ENCODE measurements around the gene PPP2R2D.

- TF ChIP-seq, protein P1, sequence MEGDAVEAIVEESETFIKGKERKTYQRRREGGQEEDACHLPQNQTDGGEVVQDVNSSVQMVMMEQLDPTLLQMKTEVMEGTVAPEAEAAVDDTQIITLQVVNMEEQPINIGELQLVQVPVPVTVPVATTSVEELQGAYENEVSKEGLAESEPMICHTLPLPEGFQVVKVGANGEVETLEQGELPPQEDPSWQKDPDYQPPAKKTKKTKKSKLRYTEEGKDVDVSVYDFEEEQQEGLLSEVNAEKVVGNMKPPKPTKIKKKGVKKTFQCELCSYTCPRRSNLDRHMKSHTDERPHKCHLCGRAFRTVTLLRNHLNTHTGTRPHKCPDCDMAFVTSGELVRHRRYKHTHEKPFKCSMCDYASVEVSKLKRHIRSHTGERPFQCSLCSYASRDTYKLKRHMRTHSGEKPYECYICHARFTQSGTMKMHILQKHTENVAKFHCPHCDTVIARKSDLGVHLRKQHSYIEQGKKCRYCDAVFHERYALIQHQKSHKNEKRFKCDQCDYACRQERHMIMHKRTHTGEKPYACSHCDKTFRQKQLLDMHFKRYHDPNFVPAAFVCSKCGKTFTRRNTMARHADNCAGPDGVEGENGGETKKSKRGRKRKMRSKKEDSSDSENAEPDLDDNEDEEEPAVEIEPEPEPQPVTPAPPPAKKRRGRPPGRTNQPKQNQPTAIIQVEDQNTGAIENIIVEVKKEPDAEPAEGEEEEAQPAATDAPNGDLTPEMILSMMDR (conservative IDR thresholded peaks at IDR 0.05 in 1 of 2, IDR thresholded peaks at IDR 0.05 in 1 of 2; ENCODE audit: extremely low read depth in 1 of 2, insufficient read depth in 1 of 2, low read depth in 1 of 2, low read length in 2 of 2), result no peak
- no peak for TF ChIP-seq EZH2 (IDR thresholded peaks at IDR 0.05; ENCODE audit: borderline replicate concordance, low read length)
Observed at GRCh38 chr10:132002004-132002403, 101.2 kb downstream of the PPP2R2D start.
